HG03135 (cell line): ENCODE results near the gene RAPGEF4.

Source experiments
- ATAC-seq: cut with Tn5 transposase; IDR thresholded peaks from one replicate; pipeline ENCODE4 v1.9.1; 2021; ENCODE audit warnings: mild to moderate bottlenecking, moderate library complexity; ENCODE audit not compliant: unreplicated experiment

Gene RAPGEF4

DNA sequence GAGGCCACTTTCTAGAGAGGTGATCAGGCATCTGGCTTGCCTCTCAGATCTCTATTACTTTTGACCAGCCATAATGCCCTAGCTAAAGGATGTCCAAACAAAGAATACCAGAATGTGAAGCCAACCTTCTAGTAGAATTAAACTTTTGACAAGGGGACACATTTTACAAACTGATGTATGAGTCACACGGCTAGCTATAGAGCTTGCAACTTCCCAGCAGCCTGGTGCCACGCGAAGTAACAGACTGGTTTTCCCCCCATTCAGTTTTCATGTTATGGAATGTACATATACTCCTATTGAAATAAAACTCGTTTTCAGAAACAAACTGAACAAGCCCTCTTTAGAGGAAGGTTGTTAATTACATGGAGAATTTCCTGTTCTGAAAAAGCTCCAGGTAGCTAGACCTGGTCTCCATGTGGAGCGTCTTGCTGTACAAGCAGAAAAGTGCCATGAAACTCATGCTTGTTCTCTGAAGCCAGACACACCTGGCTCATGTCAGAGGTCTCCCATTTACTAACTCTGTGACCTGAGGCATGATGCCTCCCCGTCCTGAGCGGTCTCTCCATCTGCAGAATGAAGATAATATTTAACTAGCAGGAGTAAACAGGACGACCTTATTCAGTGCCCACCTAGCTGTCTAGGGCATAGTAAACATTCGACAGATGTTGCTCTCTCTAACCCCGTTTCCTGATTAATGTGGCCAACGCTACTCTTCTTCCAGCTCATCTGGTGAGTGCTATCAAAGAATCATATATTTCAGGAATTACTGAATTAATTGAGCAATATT is 258.5 kb downstream of the RAPGEF4 start:
- no peak for ATAC-seq

DNA sequence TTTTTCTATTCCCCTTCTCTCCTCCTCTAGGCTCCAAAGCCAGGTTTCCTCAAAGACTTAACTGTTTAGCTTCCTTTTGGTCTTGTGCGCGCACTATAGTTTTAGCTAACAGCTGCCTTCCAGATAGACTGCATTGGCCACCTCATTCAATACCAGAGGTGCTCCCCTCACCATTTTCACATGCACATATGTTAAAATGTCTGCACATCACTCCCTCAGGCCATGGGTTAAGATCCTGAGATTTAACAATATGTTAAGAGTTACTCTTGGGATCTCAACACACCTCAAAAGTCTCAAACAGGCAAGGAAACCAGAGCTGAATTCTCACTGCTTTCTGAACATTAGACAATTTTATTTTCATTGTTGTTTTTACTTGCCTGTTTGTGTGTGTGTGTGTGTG is 259.2 kb downstream of the RAPGEF4 start:
- ATAC-seq = no peak

DNA sequence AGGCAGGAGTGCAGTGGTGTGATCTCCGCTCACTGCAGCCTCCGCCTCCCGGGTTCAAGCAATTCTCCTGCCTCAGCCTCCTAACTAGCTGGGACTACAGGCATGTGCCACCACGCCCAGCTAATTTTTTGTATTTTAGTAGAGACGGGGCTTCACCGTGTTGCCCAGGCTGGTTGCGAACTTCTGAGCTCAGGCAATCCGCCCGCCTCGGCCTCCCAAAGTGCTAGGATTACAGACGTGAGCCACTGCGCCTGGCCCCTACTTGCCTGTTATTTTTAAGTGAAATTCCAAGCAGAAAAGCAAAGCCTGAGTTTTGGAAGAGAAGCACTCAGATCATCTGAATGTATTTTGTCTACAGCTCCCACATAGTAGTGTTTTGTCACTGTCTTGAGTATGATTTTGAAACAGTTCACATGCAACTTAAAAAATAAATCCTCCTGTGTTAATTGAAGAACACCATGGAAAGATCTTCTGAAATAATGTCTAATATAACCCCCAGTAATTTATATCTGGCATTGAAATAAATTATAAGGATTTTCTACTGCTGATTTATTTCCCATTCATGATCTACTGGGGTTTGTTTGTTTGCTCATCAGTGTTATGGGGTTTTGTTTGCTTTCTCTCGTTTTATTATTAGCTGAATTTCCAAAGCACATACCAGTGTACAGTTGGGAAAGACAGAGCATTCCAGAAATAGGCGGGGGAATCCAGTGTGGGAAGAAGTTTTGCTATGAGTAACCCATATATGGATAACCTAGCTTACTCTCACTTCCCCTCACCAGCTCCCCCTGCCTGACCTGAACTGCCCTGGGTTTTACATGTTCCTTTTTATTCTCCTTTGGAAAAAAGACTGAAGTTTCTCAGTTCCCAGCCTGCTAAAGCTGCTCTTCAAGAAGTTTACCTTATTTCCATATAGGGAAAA is 259.9 kb downstream of the RAPGEF4 start:
- no peak for ATAC-seq

DNA sequence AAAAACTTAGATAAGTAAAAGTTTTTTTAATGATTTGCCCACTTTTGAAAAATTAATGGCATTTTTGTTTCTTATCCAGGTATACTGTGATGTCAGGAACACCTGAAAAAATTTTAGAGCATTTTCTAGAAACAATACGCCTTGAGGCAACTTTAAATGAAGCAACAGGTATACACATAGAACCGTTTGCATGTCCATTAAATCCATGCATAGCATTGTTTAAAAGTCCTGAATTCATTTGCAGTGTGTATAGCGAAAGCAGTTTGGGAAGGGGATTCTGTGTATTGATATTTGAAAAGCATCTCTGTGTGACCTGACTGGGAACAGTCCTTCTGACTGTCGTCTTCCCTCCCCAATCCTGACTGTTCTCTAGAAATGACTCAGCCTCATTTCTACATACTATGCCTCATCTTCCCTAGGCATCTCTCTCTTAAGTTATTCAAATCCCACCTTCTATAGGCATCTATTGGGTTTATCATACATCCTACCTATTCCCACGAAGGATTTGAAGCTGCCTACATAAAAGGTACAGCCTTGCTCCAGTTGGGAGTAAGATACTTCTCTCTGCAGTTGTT is 260.8 kb downstream of the RAPGEF4 start:
- no peak for ATAC-seq

DNA sequence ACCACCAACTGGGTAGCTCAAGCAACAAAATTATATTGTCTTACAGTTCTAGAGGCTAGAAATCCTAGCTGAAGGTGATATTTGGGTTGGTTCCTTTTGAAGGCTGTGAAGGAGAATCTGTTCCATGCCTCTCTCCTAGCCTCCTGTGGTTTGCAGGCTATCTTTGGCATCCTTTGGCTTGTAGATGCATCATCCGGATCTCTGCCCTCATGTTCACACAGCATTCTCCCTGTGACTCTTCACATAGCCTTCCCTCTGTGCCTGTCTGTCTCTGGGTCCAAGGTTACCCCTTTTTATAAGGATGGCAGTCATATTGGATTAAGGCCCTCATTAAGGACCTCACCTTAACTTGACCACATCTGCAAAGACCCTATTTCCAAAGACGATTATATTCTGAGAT is 261.4 kb downstream of the RAPGEF4 start:
- no peak for ATAC-seq

DNA sequence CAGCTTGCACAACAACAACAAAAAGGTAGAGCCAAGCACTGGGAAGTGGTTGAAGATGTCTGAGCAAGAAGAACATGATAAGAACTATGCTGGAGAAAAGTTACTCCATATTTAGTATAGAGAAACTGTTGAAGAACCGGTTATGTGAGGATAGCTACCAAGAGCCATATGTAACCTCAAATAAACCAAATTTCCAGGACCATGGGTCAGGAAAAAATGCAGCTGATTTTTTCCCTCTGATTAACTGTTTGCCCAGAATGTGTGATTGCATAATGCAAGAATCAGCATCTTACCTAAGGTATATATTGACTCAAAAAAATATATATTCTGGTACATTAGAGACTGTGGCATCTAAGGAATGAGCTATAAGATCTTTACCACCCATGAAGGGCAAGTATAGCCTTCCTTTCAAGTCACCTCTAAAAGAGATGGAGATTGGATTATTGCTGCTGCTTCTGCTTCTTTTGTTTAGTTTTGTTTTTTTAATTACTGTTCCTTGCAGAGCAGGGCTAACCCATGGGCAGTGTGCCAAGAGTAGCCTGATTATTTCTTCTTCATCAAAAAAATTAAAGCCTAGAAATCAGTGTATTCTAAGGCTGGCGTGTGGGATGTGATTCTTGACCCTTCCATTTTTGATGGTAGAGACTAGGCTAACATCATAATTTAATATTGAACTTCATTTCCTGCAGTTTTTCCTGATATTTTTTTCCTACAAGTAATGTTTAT is 263.1 kb downstream of the RAPGEF4 start:
- no peak for ATAC-seq

- ATAC-seq = no peak
These were observed 264.2 kb downstream of the RAPGEF4 start for GRCh38 chr2:172999641-173000386.

- no peak for ATAC-seq
These were observed 266.3 kb downstream of the RAPGEF4 start for GRCh38 chr2:173001664-173002604.

GRCh38 chr2:173002751-173003541 is 267.3 kb downstream of the RAPGEF4 start:
- ATAC-seq = no peak

- ATAC-seq = no peak
These were observed 273.1 kb downstream of the RAPGEF4 start for GRCh38 chr2:173008786-173009185.

DNA sequence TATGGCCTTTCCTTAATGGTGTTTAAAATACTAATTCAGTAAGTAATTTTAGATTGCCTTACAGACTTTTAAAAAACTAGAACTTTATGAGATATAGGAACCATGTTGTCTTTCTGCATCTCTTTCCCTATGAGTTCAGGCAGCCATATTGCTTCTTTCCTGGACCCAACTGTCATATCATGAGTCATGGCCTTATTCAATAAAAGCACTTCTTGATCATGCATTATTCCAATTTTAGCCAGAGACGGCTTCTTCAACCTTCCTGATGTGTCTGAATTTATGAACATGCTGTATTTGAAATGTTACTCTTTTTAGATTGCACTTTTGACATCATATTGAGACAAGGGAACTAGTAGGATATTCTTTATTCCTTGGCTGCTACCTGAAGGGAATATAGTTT is 274.6 kb downstream of the RAPGEF4 start:
- no peak for ATAC-seq

DNA sequence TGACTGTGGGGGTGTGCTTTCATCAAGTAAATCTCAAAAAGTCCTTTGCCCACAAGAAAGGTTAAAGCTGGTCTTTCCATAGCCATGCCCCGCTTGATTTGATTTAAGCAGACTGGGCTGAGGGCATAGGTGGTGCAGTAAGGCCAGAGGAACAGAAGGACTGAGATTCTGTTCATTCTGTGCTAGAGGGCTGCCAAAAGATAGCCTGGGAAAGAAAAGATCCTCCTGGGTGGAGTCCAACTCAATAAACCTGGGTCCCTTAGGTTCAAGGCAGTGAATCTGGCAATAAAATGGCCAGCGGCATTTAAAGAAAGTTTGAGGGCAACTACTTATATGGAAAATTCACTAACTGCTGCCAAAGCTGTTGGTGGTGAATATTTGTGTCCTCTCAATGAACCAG is 280.8 kb downstream of the RAPGEF4 start:
- no peak for ATAC-seq

GRCh38 chr2:173017646-173018420 is 282.2 kb downstream of the RAPGEF4 start:
- ATAC-seq = no peak

GRCh38 chr2:173019755-173020154 is 284.1 kb downstream of the RAPGEF4 start:
- ATAC-seq = no peak

DNA sequence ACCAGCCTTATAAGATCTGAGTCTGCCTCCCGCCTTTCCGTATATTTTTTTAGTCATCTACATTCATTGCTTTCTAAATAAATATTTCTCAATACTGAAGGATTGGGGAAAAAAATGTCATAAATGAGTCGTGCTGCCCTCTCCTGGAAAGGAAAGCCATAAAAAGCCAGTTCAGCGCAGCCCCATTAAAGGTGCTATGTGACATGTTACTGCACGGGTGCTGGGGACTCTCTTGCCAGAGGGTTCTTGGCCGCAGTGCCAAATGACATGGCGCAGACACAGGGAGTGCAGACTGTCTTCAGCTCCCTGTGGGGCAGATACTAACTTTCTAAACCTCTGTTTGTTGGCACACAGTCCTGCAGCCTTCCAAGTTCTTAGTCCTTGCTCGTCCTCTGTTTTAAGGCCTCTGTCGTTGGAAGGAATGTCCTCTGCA is 286.3 kb downstream of the RAPGEF4 start:
- no peak for ATAC-seq

- no peak for ATAC-seq
These were observed 288.1 kb downstream of the RAPGEF4 start for GRCh38 chr2:173023718-173024117.

DNA sequence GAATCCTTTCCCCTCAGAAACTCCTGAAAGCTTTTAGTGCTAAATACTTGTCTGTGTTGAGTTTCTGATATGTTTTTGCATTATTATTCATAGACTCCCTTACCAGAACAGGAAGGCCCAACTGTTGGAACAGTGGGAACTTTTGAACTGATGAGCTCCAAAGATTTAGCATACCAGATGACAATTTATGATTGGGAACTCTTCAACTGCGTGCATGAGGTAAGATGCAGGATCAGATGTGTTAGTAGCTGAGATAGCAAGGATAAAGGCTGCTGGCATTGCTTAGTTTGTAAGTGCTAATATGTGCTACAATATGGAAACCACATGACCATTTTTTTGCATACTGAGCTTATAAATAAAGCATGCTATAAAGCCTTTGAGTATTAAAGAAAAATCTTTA is 290.8 kb downstream of the RAPGEF4 start:
- ATAC-seq = no peak
